Neural cell (in vitro differentiated cells): Measurements from ENCODE around the gene HRC. TPM values are rescaled to one million over a fixed set of nuclear protein-coding genes. Genes with fewer than 3 reads are reported as not detected.

ENCODE experiments used
- H2AFZ ChIP-seq: fragments of 200-600, 300-800 bp; sonication (generic), shearing (Covaris generic); 2 replicates; pipeline ENCODE4 v1.6.0; 2014; ENCODE audit warnings: low read depth, mild to moderate bottlenecking, antibody characterized with exemption, low read length, moderate library complexity
- H3F3A ChIP-seq: fragments of 200-600 bp; shearing (Covaris generic); 2 replicates; pipeline ENCODE4 v1.6.1; 2016; ENCODE audit warnings: mild to moderate bottlenecking, moderate library complexity, mixed read lengths, antibody characterized with exemption, low read length; ENCODE audit not compliant: insufficient read depth, poor library complexity, severe bottlenecking
- H3K27ac ChIP-seq: fragments of 200-600, 300-800 bp; sonication (generic), shearing (Covaris generic); 2 replicates; pipeline ENCODE4 v1.5.1; 2014; ENCODE audit warnings: mild to moderate bottlenecking, low read length, moderate library complexity
- H3K27me3 ChIP-seq: fragments of 300-800, 200-600 bp; sonication (generic), shearing (Covaris generic); 2 replicates; pipeline ENCODE4 v1.6.0; 2014; ENCODE audit warnings: mild to moderate bottlenecking, low read depth, low read length, moderate library complexity; ENCODE audit not compliant: insufficient read depth
- H3K36me3 ChIP-seq: fragments of 300-800, 200-600 bp; sonication (generic), shearing (Covaris generic); 2 replicates; pipeline ENCODE4 v1.5.1; 2014; ENCODE audit warnings: mild to moderate bottlenecking, antibody characterized with exemption, low read length, moderate library complexity; ENCODE audit not compliant: insufficient read depth
- H3K4me2 ChIP-seq: fragments of 300-800, 200-600 bp; sonication (generic), shearing (Covaris generic); 2 replicates; pipeline ENCODE4 v1.6.0; 2014; ENCODE audit warnings: mild to moderate bottlenecking, low read length
- H3K4me3 ChIP-seq: fragments of 300-800, 200-600 bp; sonication (generic), shearing (Covaris generic); 2 replicates; pipeline ENCODE4 v1.5.1; 2014; ENCODE audit warnings: mild to moderate bottlenecking, low read length, moderate library complexity
- H3K79me2 ChIP-seq: fragments of 200-600 bp; shearing (Covaris generic); replicated peaks from 2 replicates; pipeline ENCODE4 v1.6.0; 2014; ENCODE audit warnings: mild to moderate bottlenecking, low read length, moderate library complexity; ENCODE audit not compliant: insufficient read depth
- H3K9ac ChIP-seq: fragments of 300-800, 200-600 bp; sonication (generic), shearing (Covaris generic); 2 replicates; pipeline ENCODE4 v1.6.1; 2016; ENCODE audit warnings: mild to moderate bottlenecking, low read length, mixed read lengths
- H3K9me2 ChIP-seq: fragments of 200-600 bp; shearing (Covaris generic); 2 replicates; pipeline ENCODE4 v1.6.1; 2016; ENCODE audit warnings: mild to moderate bottlenecking, low read length, mixed read lengths; ENCODE audit not compliant: insufficient read depth
- H3K9me3 ChIP-seq: fragments of 200-600, 300-800 bp; sonication (generic), shearing (Covaris generic); 2 replicates; pipeline ENCODE4 v1.6.1; 2016; ENCODE audit warnings: mild to moderate bottlenecking, mixed run types, low read length, moderate library complexity, mixed read lengths
- H4K20me1 ChIP-seq: fragments of 200-600 bp; shearing (Covaris generic); 2 replicates; pipeline ENCODE4 v1.6.1; 2016; ENCODE audit warnings: mild to moderate bottlenecking, mixed run types; ENCODE audit not compliant: insufficient read depth
- CTCF ChIP-seq: fragments of 450-650 bp; IDR thresholded peaks from 2 replicates; pipeline ENCODE4 v1.5.1; 2014; ENCODE audit warnings: antibody characterized with exemption, mild to moderate bottlenecking, moderate library complexity; ENCODE audit not compliant: poor library complexity, severe bottlenecking
- EP300 ChIP-seq: fragments of 450-650 bp; conservative IDR thresholded peaks from 2 replicates; pipeline ENCODE4 v1.6.1; 2014; ENCODE audit warnings: antibody characterized with exemption, mild to moderate bottlenecking, moderate library complexity; ENCODE audit not compliant: poor library complexity, severe bottlenecking
- EZH2 ChIP-seq: fragments of 200-600, 300-800 bp; shearing (Covaris generic), sonication (generic); IDR thresholded peaks from 2 replicates; pipeline ENCODE4 v1.6.1; 2014; ENCODE audit warnings: antibody characterized with exemption, low read length, borderline replicate concordance, mild to moderate bottlenecking; ENCODE audit not compliant: insufficient read depth, poor library complexity, severe bottlenecking
- MXI1 ChIP-seq: fragments of 450-650 bp; conservative IDR thresholded peaks from 2 replicates; pipeline ENCODE4 v1.6.1; 2014; ENCODE audit warnings: antibody characterized with exemption, mild to moderate bottlenecking; ENCODE audit not compliant: poor library complexity, severe bottlenecking
- POLR2AphosphoS5 ChIP-seq: IDR thresholded peaks from 2 replicates; pipeline ENCODE4 v1.6.1; 2012
- RAD21 ChIP-seq: fragments of 450-650 bp; conservative IDR thresholded peaks from 2 replicates; pipeline ENCODE4 v1.6.1; 2014; ENCODE audit warnings: antibody characterized with exemption, mild to moderate bottlenecking, moderate library complexity
- REST ChIP-seq: IDR thresholded peaks from 2 replicates; pipeline ENCODE4 v1.6.1; 2012; ENCODE audit warnings: borderline replicate concordance
- SMC3 ChIP-seq: fragments of 450-650 bp; conservative IDR thresholded peaks from 2 replicates; pipeline ENCODE4 v1.6.1; 2014; ENCODE audit warnings: antibody characterized with exemption, mild to moderate bottlenecking, moderate library complexity; ENCODE audit not compliant: poor library complexity
- TAF1 ChIP-seq: IDR thresholded peaks from 2 replicates; pipeline ENCODE4 v1.6.1; 2012; ENCODE audit warnings: low read depth
- polyA plus RNA-seq: library from polyadenylated mRNA; depleted of rRNA; stranded (reverse); fragments of >200 nt; gene quantifications from 2 replicates; pipeline ENCODE4 v1.2.3, GENCODE V29; 2014

HRC gene
- polyA plus RNA-seq, 1 donor from 2014 or later = not detected

- no peaks in the 10 kb centered on the region for H3K9me2 ChIP-seq
- no peak overlapping the region for H3K9ac ChIP-seq
- no peaks in the 10 kb centered on the region for H4K20me1 ChIP-seq
- H2AFZ ChIP-seq = no peak overlapping the region
- H3K27me3 ChIP-seq = no peaks in the 10 kb centered on the region
- H3K36me3 ChIP-seq = no peaks in the 10 kb centered on the region
- H3K9me3 ChIP-seq = no peaks in the 10 kb centered on the region
- H3K27ac ChIP-seq = no peak overlapping the region
- H3K79me2 ChIP-seq = no peaks in the 10 kb centered on the region
- H3K4me2 ChIP-seq = no peak overlapping the region
- H3F3A ChIP-seq = no peaks in the 10 kb centered on the region
- TF ChIP-seq SMC3 = no peak
- no peak for TF ChIP-seq TAF1
- H3K4me3 ChIP-seq = no peak overlapping the region
These were observed 45.2 kb upstream of the HRC start for GRCh38 chr19:49200238-49200862.

- no peak overlapping the region for H3K4me2 ChIP-seq
- no peaks in the 10 kb centered on the region for H3K9me2 ChIP-seq
- H3K9ac ChIP-seq = no peak overlapping the region
- H3K36me3 ChIP-seq = no peaks in the 10 kb centered on the region
- TF ChIP-seq SMC3 (no peak), EP300 (no peak), EZH2 (no peak), RAD21 (no peak), REST (no peak), TAF1 (no peak), POLR2AphosphoS5 (no peak), MXI1 (no peak)
- no peaks in the 10 kb centered on the region for H4K20me1 ChIP-seq
- H3K27me3 ChIP-seq = no peaks in the 10 kb centered on the region
- no peak overlapping the region for H2AFZ ChIP-seq
- H3K79me2 ChIP-seq = no peaks in the 10 kb centered on the region
- no peak overlapping the region for H3K27ac ChIP-seq
- no peaks in the 10 kb centered on the region for H3K9me3 ChIP-seq
- H3F3A ChIP-seq = no peaks in the 10 kb centered on the region
- H3K4me3 ChIP-seq = no peak overlapping the region
These were observed 41.5 kb upstream of the HRC start for GRCh38 chr19:49196527-49197240.

- H3K9me3 ChIP-seq = no peaks in the 10 kb centered on the region
- H3K27ac ChIP-seq = no peak overlapping the region
- TF ChIP-seq EP300 (no peak), REST (no peak), POLR2AphosphoS5 (no peak), EZH2 (no peak), SMC3 (no peak), MXI1 (no peak), CTCF (no peak), RAD21 (no peak), TAF1 (no peak)
- no peak overlapping the region for H3K4me2 ChIP-seq
- no peaks in the 10 kb centered on the region for H3K27me3 ChIP-seq
- H3K36me3 ChIP-seq = peaks cover 11% of the 10 kb centered on the region
- H3K9ac ChIP-seq = no peak overlapping the region
- H3K4me3 ChIP-seq = no peak overlapping the region
- H3F3A ChIP-seq = no peaks in the 10 kb centered on the region
- H3K79me2 ChIP-seq = no peaks in the 10 kb centered on the region
- H2AFZ ChIP-seq = no peak overlapping the region
- H4K20me1 ChIP-seq = no peaks in the 10 kb centered on the region
- no peaks in the 10 kb centered on the region for H3K9me2 ChIP-seq
These were observed 39.2 kb upstream of the HRC start for GRCh38 chr19:49194408-49194807.
